Neuronal stem cell (in vitro differentiated cells): ENCODE measurements around the gene TSC22D4.

ENCODE experiments used
- DNase-seq: peaks from one replicate; pipeline ENCODE4 v3.0.0-alpha.2; 2013; ENCODE audit warnings: low spot score
- H2AFZ ChIP-seq: one replicate; pipeline ENCODE4 v1.6.1; 2013; ENCODE audit warnings: mild to moderate bottlenecking, low read length, inconsistent platforms
- H2AK5ac ChIP-seq: 2 replicates; pipeline ENCODE4 v1.6.1; 2013; ENCODE audit warnings: low read depth, mild to moderate bottlenecking, inconsistent platforms, low read length, moderate library complexity, mixed read lengths
- H2BK120ac ChIP-seq: 2 replicates; pipeline ENCODE4 v1.6.1; 2013; ENCODE audit warnings: low read depth, mild to moderate bottlenecking, inconsistent platforms, low read length, moderate library complexity, mixed read lengths
- H2BK12ac ChIP-seq: one replicate; pipeline ENCODE4 v1.6.1; 2013; ENCODE audit warnings: low read length, inconsistent platforms
- H2BK15ac ChIP-seq: 2 replicates; pipeline ENCODE4 v1.6.1; 2013; ENCODE audit warnings: mild to moderate bottlenecking, low read length, inconsistent platforms, mixed read lengths
- H2BK5ac ChIP-seq: one replicate; pipeline ENCODE4 v1.6.1; 2013; ENCODE audit warnings: inconsistent platforms, mild to moderate bottlenecking, low read length, moderate library complexity
- H3K14ac ChIP-seq: one replicate; pipeline ENCODE4 v1.6.1; 2013; ENCODE audit warnings: low read length, inconsistent platforms
- H3K18ac ChIP-seq: 2 replicates; pipeline ENCODE4 v1.6.1; 2013; ENCODE audit warnings: low read length, inconsistent platforms
- H3K23ac ChIP-seq: 2 replicates; pipeline ENCODE4 v1.6.1; 2013; ENCODE audit warnings: low read depth, mild to moderate bottlenecking, mixed read lengths, low read length, inconsistent platforms; ENCODE audit not compliant: poor library complexity
- H3K27ac ChIP-seq: replicated peaks from 3 replicates; pipeline ENCODE4 v1.5.1; 2013; ENCODE audit warnings: low read length, inconsistent platforms
- H3K27me3 ChIP-seq, 3 experiments: 2 replicates each; pipeline ENCODE4 v1.6.1; 2013; ENCODE audit warnings: low read length in 3 of 3, mild to moderate bottlenecking in 2 of 3, inconsistent platforms in 1 of 3, low read depth in 1 of 3, mixed read lengths in 1 of 3, moderate library complexity in 1 of 3; ENCODE audit not compliant: control insufficient read depth in 3 of 3, insufficient read depth in 3 of 3
- H3K36me3 ChIP-seq, 2 donors: replicated peaks in 1 of 2; 2 replicates each; pipeline ENCODE4 v1.6.1; 2013; ENCODE audit warnings: low read length in 2 of 2; ENCODE audit not compliant: control insufficient read depth in 2 of 2, insufficient read depth in 2 of 2
- H3K4ac ChIP-seq: 2 replicates; pipeline ENCODE4 v1.6.1; 2013; ENCODE audit warnings: inconsistent platforms, mild to moderate bottlenecking, low read length, moderate library complexity
- H3K4me1 ChIP-seq, 2 donors: 1 replicate in 1 of 2; 2 replicates in 1 of 2; pipeline ENCODE4 v1.6.1; 2013; ENCODE audit warnings: low read length in 2 of 2, low read depth in 1 of 2; ENCODE audit not compliant: control insufficient read depth in 2 of 2, insufficient read depth in 1 of 2
- H3K4me2 ChIP-seq: one replicate; pipeline ENCODE4 v1.6.1; 2013; ENCODE audit warnings: mild to moderate bottlenecking, low read length, inconsistent platforms; ENCODE audit not compliant: insufficient read depth, poor library complexity, severe bottlenecking
- H3K4me3 ChIP-seq, 2 donors: 2 replicates each; pipeline ENCODE4 v1.5.1; 2013; ENCODE audit warnings: low read length in 2 of 2, mild to moderate bottlenecking in 2 of 2, inconsistent platforms in 1 of 2, moderate library complexity in 1 of 2
- H3K79me1 ChIP-seq: one replicate; pipeline ENCODE4 v1.6.1; 2013; ENCODE audit warnings: low read depth, mild to moderate bottlenecking, inconsistent platforms, low read length, moderate library complexity
- H3K9ac ChIP-seq: one replicate; pipeline ENCODE4 v1.6.1; 2013; ENCODE audit warnings: mild to moderate bottlenecking, low read depth, low read length, inconsistent platforms; ENCODE audit not compliant: poor library complexity
- H3K9me3 ChIP-seq, 2 donors: replicated peaks in 1 of 2; 2 replicates each; pipeline versions ENCODE3 to v1.6.1; 2013; ENCODE audit warnings: low read length in 2 of 2, mild to moderate bottlenecking in 2 of 2, inconsistent platforms in 1 of 2, low read depth in 1 of 2, mixed read lengths in 1 of 2, moderate library complexity in 1 of 2; ENCODE audit not compliant: control insufficient read depth in 2 of 2, insufficient read depth in 1 of 2
- H4K8ac ChIP-seq: one replicate; pipeline ENCODE4 v1.6.1; 2013; ENCODE audit warnings: low read depth, mild to moderate bottlenecking, inconsistent platforms, low read length, moderate library complexity
- H4K91ac ChIP-seq: one replicate; pipeline ENCODE4 v1.6.1; 2013; ENCODE audit warnings: low read length, low read depth, mild to moderate bottlenecking, inconsistent platforms; ENCODE audit not compliant: poor library complexity
- WGBS, 2 donors: extraction: QIAGEN DNeasy Blood & Tissue Kit; methylation state at CpG; one replicate each; pipeline ENCODE4 v1.1.7; 2013; ENCODE audit warnings: missing lambda C conversion rate in 2 of 2, mixed read lengths in 1 of 2; ENCODE audit not compliant: insufficient read length in 2 of 2, insufficient replicate concordance in 1 of 2; ENCODE audit errors: extremely low coverage in 2 of 2; 5-methylcytosine and 5-hydroxymethylcytosine counted together

TSC22D4 gene

DNA sequence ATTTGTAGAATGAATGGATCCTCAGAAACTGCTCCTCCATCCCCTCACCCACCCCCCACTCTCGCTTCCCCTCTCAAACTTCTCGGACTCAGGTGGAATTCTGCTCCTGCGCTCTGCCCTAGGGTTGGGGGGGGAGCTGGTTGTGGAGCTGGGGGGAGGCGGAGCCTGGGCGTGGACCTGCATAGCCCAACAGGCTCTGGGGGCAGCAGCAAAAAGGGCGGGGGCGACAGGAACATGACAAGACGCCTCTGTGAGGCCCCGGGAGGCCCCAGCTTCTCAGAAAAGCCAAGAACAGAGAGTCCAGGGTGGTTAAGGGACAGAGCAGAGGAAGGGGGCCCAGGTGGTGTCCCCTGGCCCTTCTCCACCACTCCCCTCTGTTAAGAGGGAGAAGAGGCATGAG is 3.5 kb downstream of the TSC22D4 start:
- Histone ChIP-seq H4K8ac (no peak overlapping the region), H2BK5ac (no peak overlapping the region), H3K79me1 (peaks cover 7% of the 10 kb centered on the region), H3K14ac (no peak overlapping the region), H2BK15ac (no peak overlapping the region), H2AFZ (no peak overlapping the region), H3K9ac (peak overlapping the region; percentile 72), H3K27me3 (no peaks in the 10 kb centered on the region), H3K4ac (no peak overlapping the region), H3K23ac (no peak overlapping the region), H3K27ac (no peak overlapping the region), H2BK120ac (no peak overlapping the region), H3K4me3 (no peak overlapping the region), H3K4me1 (peaks cover 6 to 24% of the 10 kb centered on the region in 2 donors), H4K91ac (no peak overlapping the region), H2AK5ac (no peak overlapping the region), H2BK12ac (no peak overlapping the region), H3K9me3 (no peaks in the 10 kb centered on the region), H3K36me3 (peaks cover 4 to 35% of the 10 kb centered on the region in 2 donors), H3K18ac (no peak overlapping the region), H3K4me2 (no peak overlapping the region)
- DNase-seq: no peak
- WGBS, 2 donors: no CpG with 5 or more reads among the region's 9 CpGs

DNA sequence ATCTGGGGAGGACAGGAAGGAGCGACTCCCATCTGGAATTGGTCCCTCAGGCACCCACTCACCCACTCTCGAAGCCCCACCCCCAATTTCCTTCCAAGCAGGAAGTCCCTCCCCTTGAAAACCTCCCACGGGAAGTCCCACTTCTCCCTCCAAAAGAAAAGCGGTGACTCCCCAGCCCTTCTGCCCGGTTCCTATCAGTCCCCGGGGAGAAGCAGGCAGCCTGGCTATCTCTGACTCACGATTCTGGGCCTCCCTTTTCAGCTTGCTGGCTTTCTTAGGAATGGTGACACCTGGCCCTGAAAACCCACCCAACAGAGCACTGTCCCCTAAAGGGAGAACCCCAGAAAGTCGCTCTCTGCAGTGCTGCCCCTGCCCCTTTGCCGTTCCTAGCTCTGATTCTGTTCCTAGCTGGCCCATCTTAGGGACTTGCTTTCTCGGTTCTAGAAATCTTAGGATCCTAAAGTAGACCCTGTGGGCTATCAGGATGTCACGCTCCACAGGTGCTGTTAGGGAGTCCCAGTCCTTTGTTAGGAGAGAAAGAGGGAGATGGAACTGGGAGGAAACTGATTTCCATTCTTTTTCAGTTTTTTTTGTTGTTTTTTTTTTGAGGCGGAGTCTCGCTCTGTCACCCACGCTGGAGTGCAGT is 6.0 kb downstream of the TSC22D4 start:
- Histone ChIP-seq H3K4me2 (no peak overlapping the region), H2BK15ac (no peak overlapping the region), H3K4me3 (no peak overlapping the region), H2AFZ (no peak overlapping the region), H3K18ac (no peak overlapping the region), H3K23ac (peak overlapping the region; percentile 31), H3K4me1 (peaks cover 9 to 24% of the 10 kb centered on the region in 2 donors), H2BK5ac (no peak overlapping the region), H3K36me3 (peaks cover 6 to 38% of the 10 kb centered on the region in 2 donors), H4K8ac (no peak overlapping the region), H3K14ac (no peak overlapping the region), H3K9ac (no peak overlapping the region), H4K91ac (no peak overlapping the region), H2BK120ac (no peak overlapping the region), H3K9me3 (no peaks in the 10 kb centered on the region), H3K27me3 (no peaks in the 10 kb centered on the region), H3K27ac (no peak overlapping the region), H2BK12ac (no peak overlapping the region), H3K79me1 (peaks cover 5% of the 10 kb centered on the region), H3K4ac (no peak overlapping the region), H2AK5ac (no peak overlapping the region)
- no peak for DNase-seq
- no CpG with 5 or more reads among the region's 14 CpGs for WGBS, 2 donors

DNA sequence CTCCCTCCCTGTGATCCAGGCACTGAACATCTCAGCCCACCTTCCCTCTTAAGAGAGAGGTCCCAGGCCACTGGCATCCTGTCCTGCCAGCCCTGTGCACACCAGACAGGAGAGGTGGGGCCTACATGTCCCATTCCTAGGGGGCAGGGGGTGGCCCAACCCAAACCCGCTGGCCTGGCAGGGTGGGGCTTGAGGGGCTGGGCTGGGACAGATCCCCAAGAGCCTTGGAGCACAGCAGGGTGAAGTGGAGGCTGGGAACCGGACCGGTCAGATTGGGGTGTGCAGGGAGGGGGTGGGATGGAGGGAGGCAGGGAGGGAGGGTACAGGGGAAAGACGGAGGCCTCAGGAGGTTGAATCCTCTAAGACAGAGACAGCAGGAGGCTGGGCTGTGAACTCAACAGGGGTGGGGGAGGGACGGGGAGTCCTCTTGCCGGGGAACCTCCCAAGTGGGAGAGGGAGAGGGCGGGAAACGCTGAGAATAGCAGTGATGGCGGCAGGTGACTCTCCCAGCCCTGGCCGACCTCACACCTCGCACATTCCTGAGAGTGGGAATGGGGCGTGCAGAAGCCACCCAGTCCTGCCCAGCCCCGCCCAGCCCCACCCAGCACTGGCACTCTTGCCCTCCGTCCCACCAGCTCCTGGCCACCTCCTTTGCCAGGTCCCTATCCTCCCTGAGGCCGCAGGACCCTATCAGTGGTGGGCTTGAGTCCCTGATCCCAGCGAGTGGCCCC is 6.7 kb downstream of the TSC22D4 start:
- Histone ChIP-seq H3K79me1 (peaks cover 4% of the 10 kb centered on the region), H4K8ac (no peak overlapping the region), H2BK120ac (no peak overlapping the region), H3K14ac (no peak overlapping the region), H3K36me3 (peaks cover 6 to 45% of the 10 kb centered on the region in 2 donors), H3K23ac (peak overlapping the region; percentile 65), H3K4me1 (peaks cover 9 to 23% of the 10 kb centered on the region in 2 donors), H3K9me3 (no peaks in the 10 kb centered on the region), H3K4me2 (no peak overlapping the region), H3K18ac (peak overlapping the region; percentile 71), H2AK5ac (no peak overlapping the region), H3K4ac (no peak overlapping the region), H2BK15ac (no peak overlapping the region), H3K27me3 (no peaks in the 10 kb centered on the region), H2BK5ac (peak overlapping the region; percentile 53), H2BK12ac (peak overlapping the region; percentile 16), H3K27ac (no peak overlapping the region), H3K9ac (no peak overlapping the region), H3K4me3 (no peak overlapping the region), H4K91ac (no peak overlapping the region), H2AFZ (no peak overlapping the region)
- WGBS, 2 donors: no CpG with 5 or more reads among the region's 16 CpGs
- DNase-seq: no peak

- H2BK120ac ChIP-seq: no peak overlapping the region
- H3K27ac ChIP-seq: no peak overlapping the region
- no peak overlapping the region for H2AFZ ChIP-seq
- peaks cover 8 to 12% of the 10 kb centered on the region in 2 donors for H3K4me1 ChIP-seq
- no peak overlapping the region for H2BK5ac ChIP-seq
- no CpG with 5 or more reads among the region's 4 CpGs for WGBS, 2 donors
- H4K91ac ChIP-seq: no peak overlapping the region
- peaks cover 6 to 41% of the 10 kb centered on the region in 2 donors for H3K36me3 ChIP-seq
- no peak overlapping the region for H3K9ac ChIP-seq
- no peak overlapping the region for H2AK5ac ChIP-seq
- H3K4me3 ChIP-seq: no peak overlapping the region
- no peak for DNase-seq
- no peak overlapping the region for H3K4me2 ChIP-seq
- H3K23ac ChIP-seq: no peak overlapping the region
- H3K18ac ChIP-seq: no peak overlapping the region
- no peak overlapping the region for H4K8ac ChIP-seq
- H3K9me3 ChIP-seq: no peaks in the 10 kb centered on the region
- H2BK12ac ChIP-seq: no peak overlapping the region
- no peaks in the 10 kb centered on the region for H3K27me3 ChIP-seq
- no peak overlapping the region for H3K4ac ChIP-seq
- H2BK15ac ChIP-seq: no peak overlapping the region
- H3K79me1 ChIP-seq: peaks cover 1% of the 10 kb centered on the region
- no peak overlapping the region for H3K14ac ChIP-seq
Measured at GRCh38 chr7:100471021-100471420, 8.0 kb downstream of the TSC22D4 start.
